ENCODE measurements around the gene RPL28.

RPL28 gene

DNA sequence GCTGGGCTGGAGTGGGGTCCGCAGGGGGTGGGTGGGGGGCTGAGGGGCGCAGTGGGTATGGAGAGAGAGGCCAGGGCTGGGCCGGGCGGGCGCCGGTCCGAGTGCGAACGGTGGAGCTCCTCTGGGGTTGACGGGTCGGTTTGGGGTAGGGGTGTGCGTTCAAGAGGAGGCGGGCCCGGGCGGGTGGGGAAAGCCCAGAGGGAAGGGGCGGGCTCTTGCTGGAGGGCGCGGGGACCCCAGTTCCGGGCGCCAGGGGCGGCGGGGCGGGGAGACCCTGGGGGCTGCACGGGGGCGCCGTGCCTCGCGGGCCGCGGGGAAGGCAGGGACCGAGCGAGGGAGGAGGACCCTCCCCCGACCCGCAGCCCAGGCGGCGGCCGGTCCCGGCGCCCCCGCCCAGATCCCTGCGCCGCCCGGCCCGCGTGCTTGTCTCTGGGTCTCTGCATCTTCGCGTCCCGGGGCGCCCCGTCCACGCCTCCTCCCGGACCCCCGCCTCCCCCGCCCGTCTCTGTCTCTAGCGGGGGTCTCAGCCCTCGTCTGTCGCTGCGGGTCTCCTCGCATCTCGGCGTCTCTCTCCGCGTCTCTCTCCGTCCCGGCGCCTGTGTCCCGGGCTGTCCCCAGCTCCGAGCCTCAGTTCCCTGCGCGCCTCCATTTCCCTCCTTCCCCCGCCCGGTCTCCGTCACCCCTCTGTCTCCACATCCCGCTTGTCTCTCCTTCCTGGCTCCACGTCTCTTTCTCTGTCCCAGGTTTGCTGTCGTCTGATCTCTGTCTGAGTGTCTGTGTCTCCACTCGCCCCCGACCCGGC is 65.6 kb downstream of the RPL28 start:
- DNase-seq (ENCODE audit: low spot score): no peak

DNA sequence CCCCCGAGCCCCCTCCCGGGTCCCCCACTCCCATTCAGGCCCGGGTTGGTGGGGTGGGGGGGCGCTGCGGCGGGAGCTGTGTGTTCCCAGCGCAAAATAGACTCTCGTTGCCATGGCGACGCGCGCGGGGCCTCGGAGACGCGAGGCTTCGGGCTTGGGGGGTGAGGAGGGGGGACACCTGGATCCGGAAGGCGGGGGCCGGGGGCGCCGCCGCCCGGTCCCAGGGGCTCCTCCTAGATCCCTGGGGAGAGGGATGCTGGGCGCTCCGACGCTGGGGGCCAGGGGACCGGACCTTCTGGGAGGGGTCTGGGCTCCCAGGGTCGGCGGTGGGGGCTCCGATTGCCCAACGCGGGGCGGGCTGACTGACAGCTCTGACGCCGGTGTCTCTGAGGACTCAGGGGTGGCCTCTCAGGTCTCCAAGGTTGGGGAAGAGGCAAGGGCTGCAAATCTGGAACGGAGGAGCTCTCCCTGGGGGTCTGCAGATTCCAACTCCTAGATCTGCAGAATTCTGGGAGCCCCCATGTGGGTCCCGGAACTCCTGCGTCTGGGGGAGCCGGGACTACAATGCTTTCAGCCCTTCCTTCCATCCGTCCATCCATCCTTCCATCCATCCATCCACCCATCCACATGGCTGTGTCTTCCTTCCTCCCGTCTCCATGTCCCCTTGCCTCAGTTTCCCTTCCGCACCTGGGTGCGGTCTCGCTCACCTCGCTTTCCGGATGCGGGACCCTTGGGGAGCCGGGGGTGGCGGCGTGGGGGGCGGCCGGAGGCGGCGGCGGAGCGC is 66.4 kb downstream of the RPL28 start:
- DNase-seq (ENCODE audit: low spot score): no peak
